ENCODE results near the gene FREM1. TPM values are rescaled to one million over a fixed set of nuclear protein-coding genes. Genes with fewer than 3 reads are reported as not detected.

Gene FREM1
- total and polyA plus RNA-seq, 2 of the 4 experiments (the other 2 are of a cell fraction), result under 0.01 TPM; not detected in 1

DNA sequence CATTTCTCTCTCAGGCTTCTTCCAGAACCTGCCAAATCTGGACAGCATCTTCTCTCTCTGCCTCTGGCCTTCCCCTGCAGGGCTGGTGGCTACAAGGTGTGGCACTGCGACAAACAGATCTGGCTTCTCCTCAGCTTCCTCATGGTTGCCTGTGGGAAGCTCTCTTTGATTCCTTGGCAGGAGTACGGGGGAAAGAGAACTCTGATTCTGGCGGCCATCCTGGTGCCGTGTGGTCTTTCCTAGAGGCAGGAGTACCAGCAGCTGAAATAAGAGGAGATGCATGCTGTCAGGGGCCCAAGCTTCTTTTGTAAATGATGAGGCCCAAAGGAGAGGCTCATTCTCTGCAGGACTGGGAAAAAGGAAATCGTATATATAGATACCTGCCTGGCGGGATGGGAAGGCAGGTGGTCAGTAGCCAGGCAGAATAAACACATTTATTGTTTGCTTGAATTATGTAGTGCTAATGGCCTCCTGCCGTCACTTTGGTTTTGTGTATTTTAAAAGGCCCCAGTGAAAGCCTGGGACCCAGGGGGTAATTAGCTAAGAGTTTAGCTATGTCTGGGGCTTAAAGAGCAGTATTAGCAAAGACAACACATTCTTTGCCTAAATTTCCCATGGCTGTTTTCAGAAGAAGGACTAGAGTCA, 187.7 kb downstream of the FREM1 start, which contains the start of gene CER1:
Gene CER1 (minus strand): TSS at position 343 of the 645 bp plus-strand sequence. CDS start 61 bp downstream, at position 282.
- BruUV-seq (replicated peaks), result no TSS peak
- WGBS, 2 experiments (ENCODE audit: extremely low coverage in 2 of 2, insufficient read length in 1 of 2), result 43% methylated on average over 3 of the region's 7 CpGs; no CpG with 5 or more reads in 1 of the 2 experiments
- Histone ChIP-seq H2BK20ac (ENCODE audit: low read depth, low read length) (no peak within 1 kb of the TSS), H3K27me3 (ENCODE audit: control insufficient read depth, insufficient read depth, low read length) (peaks cover 2% of the 10 kb centered on the region; the same call in 1 of the 2 replicates), H4K8ac (ENCODE audit: low read depth in 2 of 2, low read length in 2 of 2) (no peak within 1 kb of the TSS), H4K91ac (ENCODE audit: insufficient read depth, low read depth, low read length) (no peak within 1 kb of the TSS), H4K20me1 (ENCODE audit: insufficient read depth, low read length) (no peaks in the 10 kb centered on the region), H2AK5ac (ENCODE audit: low read depth, low read length) (no peak within 1 kb of the TSS), H2BK15ac (ENCODE audit: low read depth, low read length) (no peak within 1 kb of the TSS), H2AK9ac (replicated peaks; ENCODE audit: low read depth, low read length, poor library complexity) (no peak within 1 kb of the TSS), H3K27ac (ENCODE audit: insufficient read depth, low read length) (no peak within 1 kb of the TSS), H3K9ac (ENCODE audit: low read depth, low read length) (no peak within 1 kb of the TSS), H2AFZ (replicated peaks; ENCODE audit: low read length, poor library complexity) (no peak within 1 kb of the TSS), H3K9me3 (ENCODE audit: control insufficient read depth, insufficient read depth, low read length) (no peaks in the 10 kb centered on the region), H3K56ac (ENCODE audit: extremely low read depth, insufficient read depth, low read length) (no peak within 1 kb of the TSS), H2BK120ac (ENCODE audit: low read depth, low read length) (no peak within 1 kb of the TSS), H3K79me1 (ENCODE audit: low read depth in 1 of 2, low read length in 2 of 2) (no peaks in the 10 kb centered on the region), H4K5ac (ENCODE audit: low read depth, low read length) (no peak within 1 kb of the TSS), H2BK5ac (ENCODE audit: low read depth, low read length, poor library complexity, severe bottlenecking) (no peak within 1 kb of the TSS), H3K18ac (ENCODE audit: low read depth, low read length) (no peak within 1 kb of the TSS), H3K4me1 (ENCODE audit: control insufficient read depth, insufficient read depth, low read length) (no peaks in the 10 kb centered on the region), H3K36me3 (ENCODE audit: control insufficient read depth, insufficient read depth, low read length) (no peaks in the 10 kb centered on the region), H3K4me3 (ENCODE audit: insufficient read depth, low read depth, low read length) (no peak within 1 kb of the TSS), H3K4ac (ENCODE audit: low read depth, low read length) (no peak within 1 kb of the TSS), H3K4me2 (ENCODE audit: low read depth, low read length) (no peak within 1 kb of the TSS), H3K23ac (ENCODE audit: low read depth, low read length) (no peak within 1 kb of the TSS), H3K14ac (replicated peaks; ENCODE audit: low read depth, low read length) (no peak within 1 kb of the TSS), H3K9me1 (ENCODE audit: insufficient read depth, low read length) (no peaks in the 10 kb centered on the region)
- ChIA-PET POLR2A (ENCODE audit: unreplicated experiment) (no interaction called here), CTCF (no interaction called here)
- intact Hi-C loops (cut with micrococcal nuclease), result no loop called here
- DNase-seq (no peak), ATAC-seq (ENCODE audit: low read depth) (no peak)
- dilution Hi-C loops (cut with HindIII; ENCODE audit: low sequenced_read_pairs, unreplicated experiment), result no loop called here
- TF ChIP-seq CEBPB (IDR thresholded peaks at IDR 0.05; ENCODE audit: low read depth, low read length) (no peak), MAZ (IDR thresholded peaks at IDR 0.05; ENCODE audit: borderline replicate concordance, low read depth, low read length) (no peak), RCOR1 (IDR thresholded peaks at IDR 0.05; ENCODE audit: insufficient replicate concordance, low read length) (no peak), RAD21 (IDR thresholded peaks at IDR 0.05; ENCODE audit: low read length) (no peak), CHD1 (IDR thresholded peaks at IDR 0.05; ENCODE audit: low read depth, low read length) (no peak), SMC3 (IDR thresholded peaks at IDR 0.05; ENCODE audit: low read depth, low read length) (no peak), POLR2A (IDR thresholded peaks at IDR 0.05; ENCODE audit: low read depth, low read length) (no peak), MAFK (IDR thresholded peaks at IDR 0.05; ENCODE audit: low read depth, low read length) (no peak), FOS (IDR thresholded peaks at IDR 0.05; ENCODE audit: low read depth, low read length) (no peak), BHLHE40 (IDR thresholded peaks at IDR 0.05; ENCODE audit: low read depth, low read length) (no peak), MXI1 (IDR thresholded peaks at IDR 0.05; ENCODE audit: borderline replicate concordance, low read depth, low read length) (no peak), RFX5 (IDR thresholded peaks at IDR 0.05; ENCODE audit: low read depth, low read length) (no peak), NFE2L2 (IDR thresholded peaks at IDR 0.05; ENCODE audit: low read depth, low read length) (no peak)
- TF ChIP-seq, protein P1, sequence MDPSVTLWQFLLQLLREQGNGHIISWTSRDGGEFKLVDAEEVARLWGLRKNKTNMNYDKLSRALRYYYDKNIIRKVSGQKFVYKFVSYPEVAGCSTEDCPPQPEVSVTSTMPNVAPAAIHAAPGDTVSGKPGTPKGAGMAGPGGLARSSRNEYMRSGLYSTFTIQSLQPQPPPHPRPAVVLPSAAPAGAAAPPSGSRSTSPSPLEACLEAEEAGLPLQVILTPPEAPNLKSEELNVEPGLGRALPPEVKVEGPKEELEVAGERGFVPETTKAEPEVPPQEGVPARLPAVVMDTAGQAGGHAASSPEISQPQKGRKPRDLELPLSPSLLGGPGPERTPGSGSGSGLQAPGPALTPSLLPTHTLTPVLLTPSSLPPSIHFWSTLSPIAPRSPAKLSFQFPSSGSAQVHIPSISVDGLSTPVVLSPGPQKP (IDR thresholded peaks at IDR 0.05; ENCODE audit: borderline replicate concordance, low read depth, low read length), result no peak
- TF ChIP-seq, protein P2, sequence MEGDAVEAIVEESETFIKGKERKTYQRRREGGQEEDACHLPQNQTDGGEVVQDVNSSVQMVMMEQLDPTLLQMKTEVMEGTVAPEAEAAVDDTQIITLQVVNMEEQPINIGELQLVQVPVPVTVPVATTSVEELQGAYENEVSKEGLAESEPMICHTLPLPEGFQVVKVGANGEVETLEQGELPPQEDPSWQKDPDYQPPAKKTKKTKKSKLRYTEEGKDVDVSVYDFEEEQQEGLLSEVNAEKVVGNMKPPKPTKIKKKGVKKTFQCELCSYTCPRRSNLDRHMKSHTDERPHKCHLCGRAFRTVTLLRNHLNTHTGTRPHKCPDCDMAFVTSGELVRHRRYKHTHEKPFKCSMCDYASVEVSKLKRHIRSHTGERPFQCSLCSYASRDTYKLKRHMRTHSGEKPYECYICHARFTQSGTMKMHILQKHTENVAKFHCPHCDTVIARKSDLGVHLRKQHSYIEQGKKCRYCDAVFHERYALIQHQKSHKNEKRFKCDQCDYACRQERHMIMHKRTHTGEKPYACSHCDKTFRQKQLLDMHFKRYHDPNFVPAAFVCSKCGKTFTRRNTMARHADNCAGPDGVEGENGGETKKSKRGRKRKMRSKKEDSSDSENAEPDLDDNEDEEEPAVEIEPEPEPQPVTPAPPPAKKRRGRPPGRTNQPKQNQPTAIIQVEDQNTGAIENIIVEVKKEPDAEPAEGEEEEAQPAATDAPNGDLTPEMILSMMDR (conservative IDR thresholded peaks at IDR 0.05; ENCODE audit: low read depth, low read length), result no peak
- TF ChIP-seq, protein P3, sequence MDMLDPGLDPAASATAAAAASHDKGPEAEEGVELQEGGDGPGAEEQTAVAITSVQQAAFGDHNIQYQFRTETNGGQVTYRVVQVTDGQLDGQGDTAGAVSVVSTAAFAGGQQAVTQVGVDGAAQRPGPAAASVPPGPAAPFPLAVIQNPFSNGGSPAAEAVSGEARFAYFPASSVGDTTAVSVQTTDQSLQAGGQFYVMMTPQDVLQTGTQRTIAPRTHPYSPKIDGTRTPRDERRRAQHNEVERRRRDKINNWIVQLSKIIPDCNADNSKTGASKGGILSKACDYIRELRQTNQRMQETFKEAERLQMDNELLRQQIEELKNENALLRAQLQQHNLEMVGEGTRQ (IDR thresholded peaks at IDR 0.05; ENCODE audit: low read depth, low read length), result no peak
- in situ Hi-C loops (cut with MboI; ENCODE audit: low sequenced_read_pairs), result no loop called here

All from IMR-90 (cell line).